ENCODE results near the gene SLC17A8. TPM values are rescaled to one million over a fixed set of nuclear protein-coding genes. Genes with fewer than 3 reads are reported as not detected.

Gene SLC17A8
- polyA plus RNA-seq, 1 of the 3 experiments (the other 2 are of a cell fraction), result not detected

DNA sequence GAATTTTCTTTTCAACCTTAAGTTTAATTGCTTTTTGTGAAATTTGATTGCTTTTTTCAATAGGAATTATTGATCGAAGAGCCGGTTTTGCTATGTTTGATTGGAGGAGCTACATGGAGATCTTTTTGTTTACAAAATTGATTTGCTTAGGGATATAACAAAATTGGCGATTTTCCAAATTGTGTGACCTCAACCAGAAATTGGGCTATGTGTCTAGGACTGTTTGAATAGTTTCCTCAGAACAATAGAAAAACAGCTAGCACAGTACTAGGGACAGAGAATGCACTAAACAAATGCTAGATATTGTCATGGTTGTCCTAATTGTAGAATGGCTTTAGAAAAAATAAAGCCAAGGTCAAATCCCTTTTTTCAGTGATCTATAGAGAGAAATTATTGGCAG, 2.4 kb downstream of the SLC17A8 start:
- CTCF ChIA-PET, result interaction anchor here (4.6 kb wide), 1 partner anchor 11 kb away, joined by 27 read pairs; no protein-coding TSS in a partner anchor

DNA sequence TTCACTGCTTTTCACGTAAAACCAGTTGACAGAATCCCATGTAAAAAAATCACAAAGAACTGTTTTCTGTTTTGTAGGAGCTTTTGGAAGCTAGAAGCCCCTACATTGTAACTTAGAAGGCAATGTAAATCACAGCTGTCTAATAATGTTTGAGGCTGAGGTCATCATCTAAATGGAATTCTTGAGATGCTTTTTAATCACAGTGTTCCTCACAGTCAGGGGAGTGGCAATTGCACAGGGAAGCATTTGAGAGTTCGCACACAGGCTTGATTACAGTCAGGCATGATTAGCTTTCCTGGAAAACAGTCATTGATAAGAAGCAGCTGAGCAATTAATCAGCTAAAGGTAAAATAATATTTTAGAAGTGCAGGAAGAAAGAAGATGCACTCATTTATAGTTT, 2.9 kb downstream of the SLC17A8 start:
- Histone ChIP-seq H3K9me3 (no peaks in the 10 kb centered on the region), H3K4me2 (no peak overlapping the region), H3K36me3 (replicated peaks in 1 of 2; ENCODE audit: control insufficient read depth in 1 of 2, insufficient read depth in 2 of 2, low read length in 1 of 2) (no peaks in the 10 kb centered on the region), H4K20me1 (ENCODE audit: insufficient read depth) (no peaks in the 10 kb centered on the region), H3F3A (replicated peaks; ENCODE audit: insufficient read depth) (no peaks in the 10 kb centered on the region), H3K27me3 (ENCODE audit: insufficient read depth) (peaks cover 10% of the 10 kb centered on the region; the same call in 1 of the 2 replicates), H3K9ac (no peak overlapping the region), H3K9me2 (no peaks in the 10 kb centered on the region; the same call in 1 of the 2 replicates), H3K4me1 (ENCODE audit: control insufficient read depth in 1 of 2, insufficient read depth in 2 of 2, low read depth in 1 of 2, low read length in 1 of 2) (no peaks in the 10 kb centered on the region; a peak in 1 of 4 replicates), H3K27ac (ENCODE audit: low read depth in 2 of 2, low read length in 1 of 2) (no peak overlapping the region), H3K79me2 (ENCODE audit: insufficient read depth) (no peaks in the 10 kb centered on the region), H3K4me3 (ENCODE audit: low read depth in 2 of 2, low read length in 1 of 2) (no peak overlapping the region), H2AFZ (ENCODE audit: low read depth) (no peak overlapping the region)
- DNase-seq, result no peak
- POLR2A ChIA-PET, result no interaction called here
- CTCF ChIA-PET, result interaction anchor here (1.0 to 4.6 kb wide), 3 partner anchors 12 to 196 kb away, joined by 3 to 27 read pairs (median 3); no protein-coding TSS in a partner anchor
- WGBS (ENCODE audit: low lambda C conversion rate), result 46% methylated on average over 2 of the region's 2 CpGs
- TF ChIP-seq, protein P1, sequence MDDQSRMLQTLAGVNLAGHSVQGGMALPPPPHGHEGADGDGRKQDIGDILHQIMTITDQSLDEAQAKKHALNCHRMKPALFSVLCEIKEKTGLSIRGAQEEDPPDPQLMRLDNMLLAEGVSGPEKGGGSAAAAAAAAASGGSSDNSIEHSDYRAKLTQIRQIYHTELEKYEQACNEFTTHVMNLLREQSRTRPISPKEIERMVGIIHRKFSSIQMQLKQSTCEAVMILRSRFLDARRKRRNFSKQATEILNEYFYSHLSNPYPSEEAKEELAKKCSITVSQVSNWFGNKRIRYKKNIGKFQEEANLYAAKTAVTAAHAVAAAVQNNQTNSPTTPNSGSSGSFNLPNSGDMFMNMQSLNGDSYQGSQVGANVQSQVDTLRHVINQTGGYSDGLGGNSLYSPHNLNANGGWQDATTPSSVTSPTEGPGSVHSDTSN (IDR thresholded peaks at IDR 0.05), result 0 out of 2 replicates have a peak, but pooled peaks have one; percentile 14
- TF ChIP-seq FOSL2 (IDR thresholded peaks at IDR 0.05; ENCODE audit: borderline replicate concordance, low read depth), result no peak

More for the DNA sequence above, 2.4 kb downstream of the SLC17A8 start:
- no peak overlapping the region for H2AFZ ChIP-seq (ENCODE audit: low read depth)
- H3K9ac ChIP-seq, result no peak overlapping the region
- POLR2A ChIA-PET, result no interaction called here
- H3K4me3 ChIP-seq (ENCODE audit: low read depth in 2 of 2, low read length in 1 of 2), result no peak overlapping the region
- TF ChIP-seq, protein P1 (IDR thresholded peaks at IDR 0.05), result no peak
- TF ChIP-seq TCF12 (IDR thresholded peaks at IDR 0.05), result no peak
- TF ChIP-seq SMC3 (IDR thresholded peaks at IDR 0.05; ENCODE audit: low read depth, low read length), result no peak
- TF ChIP-seq GATA2 (CRISPR knock-in tag; IDR thresholded peaks at IDR 0.05), result no peak
- TF ChIP-seq, protein P2, sequence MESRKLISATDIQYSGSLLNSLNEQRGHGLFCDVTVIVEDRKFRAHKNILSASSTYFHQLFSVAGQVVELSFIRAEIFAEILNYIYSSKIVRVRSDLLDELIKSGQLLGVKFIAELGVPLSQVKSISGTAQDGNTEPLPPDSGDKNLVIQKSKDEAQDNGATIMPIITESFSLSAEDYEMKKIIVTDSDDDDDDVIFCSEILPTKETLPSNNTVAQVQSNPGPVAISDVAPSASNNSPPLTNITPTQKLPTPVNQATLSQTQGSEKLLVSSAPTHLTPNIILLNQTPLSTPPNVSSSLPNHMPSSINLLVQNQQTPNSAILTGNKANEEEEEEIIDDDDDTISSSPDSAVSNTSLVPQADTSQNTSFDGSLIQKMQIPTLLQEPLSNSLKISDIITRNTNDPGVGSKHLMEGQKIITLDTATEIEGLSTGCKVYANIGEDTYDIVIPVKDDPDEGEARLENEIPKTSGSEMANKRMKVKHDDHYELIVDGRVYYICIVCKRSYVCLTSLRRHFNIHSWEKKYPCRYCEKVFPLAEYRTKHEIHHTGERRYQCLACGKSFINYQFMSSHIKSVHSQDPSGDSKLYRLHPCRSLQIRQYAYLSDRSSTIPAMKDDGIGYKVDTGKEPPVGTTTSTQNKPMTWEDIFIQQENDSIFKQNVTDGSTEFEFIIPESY (IDR thresholded peaks at IDR 0.05; ENCODE audit: borderline replicate concordance, low read depth), result no peak
- TF ChIP-seq RFX5 (IDR thresholded peaks at IDR 0.05; ENCODE audit: low read length), result no peak
- TF ChIP-seq MEF2A (IDR thresholded peaks at IDR 0.05; ENCODE audit: borderline replicate concordance, low read depth), result no peak
- TF ChIP-seq NFIC (IDR thresholded peaks at IDR 0.05; ENCODE audit: borderline replicate concordance), result no peak
- no peak for TF ChIP-seq SIN3A (IDR thresholded peaks at IDR 0.05; ENCODE audit: borderline replicate concordance, low read depth, low read length)
- no peak for TF ChIP-seq MXI1 (IDR thresholded peaks at IDR 0.05; ENCODE audit: low read depth, low read length)
- no peaks in the 10 kb centered on the region for H3K9me3 ChIP-seq
- no peak overlapping the region for H3K4me2 ChIP-seq
- H3K27ac ChIP-seq (ENCODE audit: low read depth in 2 of 2, low read length in 1 of 2), result no peak overlapping the region
- H3K36me3 ChIP-seq (replicated peaks in 1 of 2; ENCODE audit: control insufficient read depth in 1 of 2, insufficient read depth in 2 of 2, low read length in 1 of 2), result no peaks in the 10 kb centered on the region
- H3K79me2 ChIP-seq (ENCODE audit: insufficient read depth), result no peaks in the 10 kb centered on the region
- H4K20me1 ChIP-seq (ENCODE audit: insufficient read depth), result no peaks in the 10 kb centered on the region
- WGBS (ENCODE audit: low lambda C conversion rate), result 71% methylated on average over 3 of the region's 3 CpGs
- no peaks in the 10 kb centered on the region for H3F3A ChIP-seq (replicated peaks; ENCODE audit: insufficient read depth)
- no peaks in the 10 kb centered on the region; the same call in 1 of the 2 replicates for H3K9me2 ChIP-seq
- DNase-seq, result no peak
- H3K27me3 ChIP-seq (ENCODE audit: insufficient read depth), result peaks cover 10% of the 10 kb centered on the region; the same call in 1 of the 2 replicates
- H3K4me1 ChIP-seq (ENCODE audit: control insufficient read depth in 1 of 2, insufficient read depth in 2 of 2, low read depth in 1 of 2, low read length in 1 of 2), result no peaks in the 10 kb centered on the region; a peak in 1 of 4 replicates
